ENCODE results near the gene KRTAP15-1.

The KRTAP15-1 gene

GRCh38 chr21:30463713-30464112, 23.6 kb downstream of the KRTAP15-1 start:
- TF ChIP-seq GATA2 (IDR thresholded peaks at IDR 0.05; ENCODE audit: low read depth, low read length) (no peak), GATA3 (IDR thresholded peaks at IDR 0.05; ENCODE audit: low read depth, low read length) (no peak)

GRCh38 chr21:30468900-30469714, 29.0 kb downstream of the KRTAP15-1 start:
- TF ChIP-seq GATA2 (IDR thresholded peaks at IDR 0.05; ENCODE audit: low read depth, low read length) (no peak), GATA3 (IDR thresholded peaks at IDR 0.05; ENCODE audit: low read depth, low read length) (no peak)

- no peak for TF ChIP-seq GATA2 (IDR thresholded peaks at IDR 0.05; ENCODE audit: low read depth, low read length)
Measured at GRCh38 chr21:30478004-30478403, 37.9 kb downstream of the KRTAP15-1 start.

- TF ChIP-seq GATA3 (IDR thresholded peaks at IDR 0.05; ENCODE audit: low read depth, low read length) (no peak), GATA2 (IDR thresholded peaks at IDR 0.05; ENCODE audit: low read depth, low read length) (no peak)
Measured at GRCh38 chr21:30479259-30479658, 39.2 kb downstream of the KRTAP15-1 start.

GRCh38 chr21:30480145-30480544, 40.1 kb downstream of the KRTAP15-1 start, which contains the start of gene KRTAP19-1:
TSS of gene KRTAP19-1 (minus strand) at chr21:30480367. CDS start at chr21:30480317, 50 bp downstream.
- TF ChIP-seq GATA3 (IDR thresholded peaks at IDR 0.05; ENCODE audit: low read depth, low read length) (no peak), GATA2 (IDR thresholded peaks at IDR 0.05; ENCODE audit: low read depth, low read length) (no peak)

GRCh38 chr21:30482130-30482529, 42.1 kb downstream of the KRTAP15-1 start:
- TF ChIP-seq GATA2 (IDR thresholded peaks at IDR 0.05; ENCODE audit: low read depth, low read length): no peak
- no peak for TF ChIP-seq GATA3 (IDR thresholded peaks at IDR 0.05; ENCODE audit: low read depth, low read length)

GRCh38 chr21:30486180-30486579, 46.1 kb downstream of the KRTAP15-1 start:
- TF ChIP-seq GATA2 (IDR thresholded peaks at IDR 0.05; ENCODE audit: low read depth, low read length) (no peak), GATA3 (IDR thresholded peaks at IDR 0.05; ENCODE audit: low read depth, low read length) (no peak)

GRCh38 chr21:30487336-30487735, 47.3 kb downstream of the KRTAP15-1 start, which contains the start of gene KRTAP19-2:
TSS of gene KRTAP19-2 (minus strand) at chr21:30487436. CDS start at chr21:30487348, 88 bp downstream.
- TF ChIP-seq GATA3 (IDR thresholded peaks at IDR 0.05; ENCODE audit: low read depth, low read length): no peak
- TF ChIP-seq GATA2 (IDR thresholded peaks at IDR 0.05; ENCODE audit: low read depth, low read length): no peak

Measured in SH-SY5Y (cell line).